ENCODE results near the gene DGKB. TPM values are rescaled to one million over a fixed set of nuclear protein-coding genes. Genes with fewer than 3 reads are reported as not detected.

The DGKB gene
- total RNA-seq, 1 experiment from 2014 or later = not detected

- no peak overlapping the region for H3K27ac ChIP-seq (ENCODE audit: low read length)
- TF ChIP-seq REST (IDR thresholded peaks at IDR 0.05; ENCODE audit: insufficient read depth in 1 of 2, low read depth in 2 of 2, low read length in 1 of 2) (no peak), TCF7L2 (IDR thresholded peaks at IDR 0.05; ENCODE audit: low read depth, low read length) (no peak), CTCF (IDR thresholded peaks at IDR 0.05) (0 out of 2 replicates have a peak, but pooled peaks have one; percentile 0), SIN3A (IDR thresholded peaks at IDR 0.05; ENCODE audit: borderline replicate concordance, insufficient read depth, low read depth, low read length) (no peak), POLR2AphosphoS5 (IDR thresholded peaks at IDR 0.05; ENCODE audit: low read depth, low read length) (no peak)
- ChIA-PET CTCF (no interaction called here), POLR2A (no interaction called here)
- intact Hi-C loops (cut with micrococcal nuclease; ENCODE audit: unreplicated experiment) (no loop called here), in situ Hi-C loops (cut with HindIII; ENCODE audit: low pct_unique_long_range_greater_than_20kb, low sequenced_read_pairs) (no loop called here)
- no TSS peak for BruUV-seq (replicated peaks)
- no peak overlapping the region for H3K4me3 ChIP-seq (ENCODE audit: low read depth in 2 of 2, low read length in 2 of 2)
- no peak for DNase-seq (ENCODE audit: low read depth, low spot score)
- no peaks in the 10 kb centered on the region for H3K36me3 ChIP-seq (ENCODE audit: control insufficient read depth, insufficient read depth, low read length)
- no peak for ATAC-seq
- H3K9me3 ChIP-seq (ENCODE audit: control insufficient read depth, insufficient read depth, low read depth, low read length) = peaks cover 3% of the 10 kb centered on the region; the same call in 1 of the 2 replicates
- H3K4me1 ChIP-seq (ENCODE audit: control insufficient read depth, insufficient read depth, low read length) = no peaks in the 10 kb centered on the region
- H3K27me3 ChIP-seq (ENCODE audit: control insufficient read depth, insufficient read depth, low read length) = no peaks in the 10 kb centered on the region
Observed at GRCh38 chr7:14381306-14381705, 521.2 kb downstream of the DGKB start.

- TF ChIP-seq CTCF (IDR thresholded peaks at IDR 0.05) (peak; percentile 10; the same call in 1 of the 2 replicates), POLR2AphosphoS5 (IDR thresholded peaks at IDR 0.05; ENCODE audit: low read depth, low read length) (no peak)
- no peak for DNase-seq (ENCODE audit: low read depth, low spot score)
- H3K4me3 ChIP-seq (ENCODE audit: low read depth in 2 of 2, low read length in 2 of 2) = no peak overlapping the region
- no peaks in the 10 kb centered on the region for H3K36me3 ChIP-seq (ENCODE audit: control insufficient read depth, insufficient read depth, low read length)
- CTCF ChIA-PET = no interaction called here
- in situ Hi-C loops (cut with HindIII; ENCODE audit: low pct_unique_long_range_greater_than_20kb, low sequenced_read_pairs) (no loop called here), intact Hi-C loops (cut with micrococcal nuclease; ENCODE audit: unreplicated experiment) (no loop called here)
- no peak overlapping the region for H3K27ac ChIP-seq (ENCODE audit: low read length)
- ATAC-seq = no peak
- H3K4me1 ChIP-seq (ENCODE audit: control insufficient read depth, insufficient read depth, low read length) = no peaks in the 10 kb centered on the region
- POLR2A ChIA-PET = no interaction called here
- peaks cover 3% of the 10 kb centered on the region; the same call in 1 of the 2 replicates for H3K9me3 ChIP-seq (ENCODE audit: control insufficient read depth, insufficient read depth, low read depth, low read length)
- no TSS peak for BruUV-seq (replicated peaks)
- no peaks in the 10 kb centered on the region for H3K27me3 ChIP-seq (ENCODE audit: control insufficient read depth, insufficient read depth, low read length)
Observed at GRCh38 chr7:14380881-14381280, 521.7 kb downstream of the DGKB start.
